PC-3 (cell line): ENCODE data around the gene CBFA2T2. TPM values are rescaled to one million over a fixed set of nuclear protein-coding genes. Genes with fewer than 3 reads are reported as not detected.

Experiments
- ATAC-seq: fragments of 200-7000 bp; cut with Tn5 transposase; 2 replicates; pipeline ENCODE4 v1.9.1; 2020; ENCODE audit warnings: mild to moderate bottlenecking, moderate library complexity
- BruUV-seq: library from RNA; stranded (reverse); fragments of 400-500 nt; replicated peaks from 2 replicates; lab custom pipeline; 2021; lab: Mats Ljungman, UMichigan
- CTCF ChIA-PET: fragments of 300-600 bp; sonication (Branson Sonifier 250); formaldehyde crosslinking; loops from one replicate; lab custom pipeline; 2022; ENCODE audit warnings: antibody characterized with exemption; lab: Charles Lee
- POLR2A ChIA-PET: fragments of 300-600 bp; sonication (Branson Sonifier 250); formaldehyde crosslinking; loops from one replicate; lab custom pipeline; 2022; ENCODE audit warnings: antibody characterized with exemption; ENCODE audit not compliant: unreplicated experiment; lab: Charles Lee
- DNase-seq: peaks from one replicate; pipeline ENCODE4 v3.0.0-alpha.2; 2015
- H2AFZ ChIP-seq: fragments of 300-600 bp; sonication (generic); 2 replicates; pipeline ENCODE4 v1.6.0; 2016; ENCODE audit warnings: antibody characterized with exemption, low read length
- H3F3A ChIP-seq: fragments of 300-600 bp; sonication (generic); one replicate; pipeline ENCODE4 v1.6.0; 2017; ENCODE audit warnings: antibody characterized with exemption, low read length, control low read depth, mild to moderate bottlenecking; ENCODE audit not compliant: unreplicated experiment
- H3K27ac ChIP-seq: fragments of 300-600 bp; sonication (generic); 2 replicates; pipeline ENCODE4 v1.5.1; 2016; ENCODE audit warnings: mild to moderate bottlenecking, low read length
- H3K27me3 ChIP-seq: fragments of 300-600 bp; sonication (generic); 2 replicates; pipeline ENCODE4 v1.6.1; 2016; ENCODE audit warnings: low read length, mixed read lengths
- H3K36me3 ChIP-seq: fragments of 300-600 bp; sonication (generic); 2 replicates; pipeline ENCODE4 v1.6.1; 2016; ENCODE audit warnings: low read depth, mixed run types, low read length, mixed read lengths
- H3K4me1 ChIP-seq: fragments of 300-600 bp; sonication (generic); 2 replicates; pipeline ENCODE4 v1.5.1; 2016; ENCODE audit warnings: low read length; ENCODE audit not compliant: insufficient read depth
- H3K4me2 ChIP-seq: fragments of 300-600 bp; sonication (generic); 2 replicates; pipeline ENCODE4 v1.6.0; 2016; ENCODE audit warnings: low read length
- H3K4me3 ChIP-seq: fragments of 300-600 bp; sonication (generic); 2 replicates; pipeline ENCODE4 v1.5.1; 2016; ENCODE audit warnings: mild to moderate bottlenecking, low read length, mixed read lengths
- H3K79me2 ChIP-seq: fragments of 300-600 bp; sonication (generic); 2 replicates; pipeline ENCODE4 v1.6.1; 2017; ENCODE audit warnings: low read length, mixed read lengths
- H3K9ac ChIP-seq: fragments of 300-600 bp; sonication (generic); 2 replicates; pipeline ENCODE4 v1.6.0; 2016; ENCODE audit warnings: mild to moderate bottlenecking, low read length
- H3K9me2 ChIP-seq: fragments of 300-600 bp; sonication (generic); replicated peaks from 2 replicates; pipeline ENCODE4 v1.6.1; 2016; ENCODE audit warnings: mixed run types, low read length, mixed read lengths
- H3K9me3 ChIP-seq: fragments of 300-600 bp; sonication (generic); 2 replicates; pipeline ENCODE4 v1.6.1; 2016; ENCODE audit warnings: low read length, mixed read lengths
- H4K20me1 ChIP-seq: fragments of 300-600 bp; sonication (generic); 2 replicates; pipeline ENCODE4 v1.6.1; 2016; ENCODE audit warnings: low read length, mixed read lengths
- EZH2 ChIP-seq: fragments of 300-600 bp; sonication (generic); IDR thresholded peaks from one replicate; pipeline ENCODE4 v1.6.1; 2017; ENCODE audit warnings: antibody characterized with exemption, mild to moderate bottlenecking, low read length; ENCODE audit not compliant: unreplicated experiment
- EZH2phosphoT487 ChIP-seq: fragments of 300-600 bp; sonication (generic); IDR thresholded peaks from 2 replicates; pipeline ENCODE4 v1.6.1; 2018; ENCODE audit warnings: mild to moderate bottlenecking, antibody characterized with exemption, low read length, borderline replicate concordance
- intact Hi-C: fragments of 100-400 bp; cut with micrococcal nuclease; formaldehyde crosslinking; loops from 2 replicates; pipeline ENCODE4 v1.9.0; 2023
- total RNA-seq: library from RNA; depleted of rRNA; stranded (reverse); fragments of >200 nt; gene quantifications from 2 replicates; pipeline ENCODE4 v1.2.3, GENCODE V29; 2014
- TF ChIP-seq, protein P1 (sequence below): fragments of 300-600 bp; sonication (generic); conservative IDR thresholded peaks from 2 replicates; pipeline ENCODE4 v1.5.1; 2017; ENCODE audit warnings: antibody characterized with exemption, low read depth, mild to moderate bottlenecking, low read length

The CBFA2T2 gene
- total RNA-seq, 1 experiment from 2014 or later = 9.7 TPM

DNA sequence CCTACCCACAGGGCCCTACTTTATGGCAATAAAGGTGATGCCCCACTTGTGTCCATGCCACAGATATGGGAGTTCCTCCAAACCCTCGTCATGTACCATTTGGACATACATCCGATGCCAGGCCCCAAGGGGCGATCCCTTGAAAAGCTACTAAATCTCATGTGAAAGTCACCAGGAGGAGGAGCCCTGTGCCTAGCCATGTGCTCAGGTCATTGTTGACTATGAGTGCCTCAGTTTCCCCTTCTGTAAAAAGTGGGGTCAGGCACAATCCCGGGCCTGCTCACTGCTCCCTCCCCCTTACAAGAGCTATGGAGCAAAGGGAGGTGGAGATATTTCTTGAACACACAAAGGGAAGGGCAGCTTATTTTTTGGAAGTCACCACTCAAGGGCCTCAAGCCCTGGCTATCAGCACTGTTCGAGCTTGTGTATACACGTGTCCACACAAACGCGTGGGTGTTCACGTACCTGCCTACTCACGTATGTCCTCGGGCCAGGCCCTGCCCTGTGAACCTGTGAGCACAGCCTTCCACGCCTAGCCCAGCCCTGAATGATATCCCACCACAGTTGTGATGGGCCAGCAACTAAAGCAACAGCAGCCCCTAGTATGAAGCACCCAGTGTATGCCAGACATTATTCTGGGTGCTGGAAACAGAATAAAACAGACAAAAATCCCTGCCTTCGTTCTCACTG lies 178.7 kb downstream of the CBFA2T2 start:
- no peak overlapping the region for H3K9ac ChIP-seq

DNA sequence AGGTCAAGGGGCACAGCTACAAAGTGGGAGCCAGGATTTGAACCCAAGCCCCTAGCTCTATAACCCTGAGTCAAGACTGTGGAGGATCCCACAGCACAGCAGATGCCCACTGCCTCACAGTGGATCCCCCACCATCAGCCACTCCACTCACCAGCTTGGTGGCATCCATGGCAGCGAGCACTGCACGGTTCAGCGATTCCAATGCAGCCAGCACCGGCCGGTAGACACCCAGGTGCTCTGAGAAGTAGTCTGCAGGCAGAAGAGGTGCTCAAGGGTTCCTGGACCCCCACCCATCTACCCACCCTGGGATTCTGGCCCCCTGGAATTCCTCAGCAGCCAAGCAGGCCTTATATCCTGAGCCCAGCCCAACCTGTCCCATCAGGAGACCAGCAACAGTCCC lies 179.3 kb downstream of the CBFA2T2 start:
- Histone ChIP-seq H2AFZ (no peak overlapping the region), H3K9ac (no peak overlapping the region), H4K20me1 (no peaks in the 10 kb centered on the region), H3K27ac (no peak overlapping the region), H3K79me2 (peaks cover 31% of the 10 kb centered on the region), H3K27me3 (no peaks in the 10 kb centered on the region), H3K4me3 (no peak overlapping the region), H3K9me2 (no peaks in the 10 kb centered on the region), H3K36me3 (peaks cover 14% of the 10 kb centered on the region; the same call in 1 of the 2 replicates), H3K4me2 (no peak overlapping the region), H3F3A (no peaks in the 10 kb centered on the region), H3K4me1 (peaks cover 25% of the 10 kb centered on the region; the same call in 1 of the 2 replicates), H3K9me3 (no peaks in the 10 kb centered on the region)
- DNase-seq = no peak
- POLR2A ChIA-PET = no interaction called here
- no peak for ATAC-seq
- CTCF ChIA-PET = no interaction called here
- no TSS peak for BruUV-seq
- intact Hi-C loops = loop anchor here (5.0 kb wide), 1 partner anchor 212 kb away; no protein-coding TSS in a partner anchor
- TF ChIP-seq EZH2 (no peak), EZH2phosphoT487 (no peak)
- TF ChIP-seq, protein P1, sequence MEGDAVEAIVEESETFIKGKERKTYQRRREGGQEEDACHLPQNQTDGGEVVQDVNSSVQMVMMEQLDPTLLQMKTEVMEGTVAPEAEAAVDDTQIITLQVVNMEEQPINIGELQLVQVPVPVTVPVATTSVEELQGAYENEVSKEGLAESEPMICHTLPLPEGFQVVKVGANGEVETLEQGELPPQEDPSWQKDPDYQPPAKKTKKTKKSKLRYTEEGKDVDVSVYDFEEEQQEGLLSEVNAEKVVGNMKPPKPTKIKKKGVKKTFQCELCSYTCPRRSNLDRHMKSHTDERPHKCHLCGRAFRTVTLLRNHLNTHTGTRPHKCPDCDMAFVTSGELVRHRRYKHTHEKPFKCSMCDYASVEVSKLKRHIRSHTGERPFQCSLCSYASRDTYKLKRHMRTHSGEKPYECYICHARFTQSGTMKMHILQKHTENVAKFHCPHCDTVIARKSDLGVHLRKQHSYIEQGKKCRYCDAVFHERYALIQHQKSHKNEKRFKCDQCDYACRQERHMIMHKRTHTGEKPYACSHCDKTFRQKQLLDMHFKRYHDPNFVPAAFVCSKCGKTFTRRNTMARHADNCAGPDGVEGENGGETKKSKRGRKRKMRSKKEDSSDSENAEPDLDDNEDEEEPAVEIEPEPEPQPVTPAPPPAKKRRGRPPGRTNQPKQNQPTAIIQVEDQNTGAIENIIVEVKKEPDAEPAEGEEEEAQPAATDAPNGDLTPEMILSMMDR = no peak

More for the DNA sequence above, 178.7 kb downstream of the CBFA2T2 start:
- CTCF ChIA-PET = interaction anchor here (0.8 to 1.3 kb wide), 4 partner anchors 21 to 224 kb away, joined by 3 to 7 read pairs (median 3); no protein-coding TSS in a partner anchor
- ATAC-seq = no peak
- Histone ChIP-seq H3K9me3 (no peaks in the 10 kb centered on the region), H4K20me1 (no peaks in the 10 kb centered on the region), H3K79me2 (peaks cover 27% of the 10 kb centered on the region), H3K4me3 (peak overlapping the region; percentile 65; the same call in 1 of the 2 replicates), H3K27me3 (no peaks in the 10 kb centered on the region), H3K36me3 (peaks cover 14% of the 10 kb centered on the region; the same call in 1 of the 2 replicates), H3K4me2 (peak overlapping the region; percentile 84), H3K4me1 (peaks cover 31% of the 10 kb centered on the region; the same call in 1 of the 2 replicates), H3K9me2 (no peaks in the 10 kb centered on the region), H3K27ac (no peak overlapping the region), H2AFZ (no peak overlapping the region), H3F3A (no peaks in the 10 kb centered on the region)
- intact Hi-C loops = loop anchor here (5.0 kb wide), 1 partner anchor 211 kb away; no protein-coding TSS in a partner anchor
- DNase-seq = no peak
- POLR2A ChIA-PET = interaction anchor here (0.7 kb wide), 1 partner anchor 179 kb away, joined by 4 read pairs; the partner anchor contains the start of gene CBFA2T2
- BruUV-seq = TSS peak; percentile 24
- TF ChIP-seq, protein P1 = no peak
- TF ChIP-seq EZH2 (no peak), EZH2phosphoT487 (no peak)
